Esophagus (tissue), 2 donors: ENCODE results near the gene FOXP1. TPM values are rescaled to one million over a fixed set of nuclear protein-coding genes. Genes with fewer than 3 reads are reported as not detected.

Source experiments
- H3K27ac ChIP-seq, 2 donors: one replicate each; pipeline ENCODE4 v1.5.1; 2013; ENCODE audit warnings: low read depth in 2 of 2, mild to moderate bottlenecking in 2 of 2, inconsistent platforms in 1 of 2, low read length in 1 of 2, moderate library complexity in 1 of 2
- H3K27me3 ChIP-seq, 2 donors: one replicate each; pipeline ENCODE4 v1.6.1; 2013; ENCODE audit warnings: low read length in 2 of 2, control low read depth in 1 of 2, mild to moderate bottlenecking in 1 of 2; ENCODE audit not compliant: insufficient read depth in 2 of 2, control insufficient read depth in 1 of 2
- H3K36me3 ChIP-seq, 2 donors: one replicate each; pipeline ENCODE4 v1.6.1; 2013; ENCODE audit warnings: low read length in 1 of 2; ENCODE audit not compliant: control insufficient read depth in 2 of 2, insufficient read depth in 2 of 2
- H3K4me1 ChIP-seq, 2 donors: one replicate each; pipeline ENCODE4 v1.6.1; 2013; ENCODE audit warnings: low read length in 1 of 2; ENCODE audit not compliant: control insufficient read depth in 2 of 2, insufficient read depth in 2 of 2
- H3K4me3 ChIP-seq, 2 donors: one replicate each; pipeline ENCODE4 v1.5.1; 2013; ENCODE audit warnings: low read length in 2 of 2, mild to moderate bottlenecking in 2 of 2, low read depth in 1 of 2, moderate library complexity in 1 of 2
- H3K9me3 ChIP-seq, 2 donors: one replicate each; pipeline ENCODE4 v1.6.1; 2013; ENCODE audit warnings: mild to moderate bottlenecking in 2 of 2, low read depth in 1 of 2, low read length in 1 of 2, moderate library complexity in 1 of 2; ENCODE audit not compliant: control insufficient read depth in 2 of 2, insufficient read depth in 1 of 2
- WGBS, 2 donors: extraction: QIAGEN DNeasy Blood & Tissue Kit; methylation state at CpG; one replicate each; pipeline ENCODE4 v1.1.7; 2013; 5-methylcytosine and 5-hydroxymethylcytosine counted together
- polyA plus RNA-seq, 2 donors: library from polyadenylated mRNA; stranded (reverse); fragments of 200-250 nt; gene quantifications; one replicate each; pipeline ENCODE4 v1.2.3, GENCODE V29; 2013
- donor health status: healthy with polysubstance abuse.
- donor health status: Bipolar disorder and iron deficiency.

Gene FOXP1
- polyA plus RNA-seq, 2 donors = 10.7 to 20.4 TPM

DNA sequence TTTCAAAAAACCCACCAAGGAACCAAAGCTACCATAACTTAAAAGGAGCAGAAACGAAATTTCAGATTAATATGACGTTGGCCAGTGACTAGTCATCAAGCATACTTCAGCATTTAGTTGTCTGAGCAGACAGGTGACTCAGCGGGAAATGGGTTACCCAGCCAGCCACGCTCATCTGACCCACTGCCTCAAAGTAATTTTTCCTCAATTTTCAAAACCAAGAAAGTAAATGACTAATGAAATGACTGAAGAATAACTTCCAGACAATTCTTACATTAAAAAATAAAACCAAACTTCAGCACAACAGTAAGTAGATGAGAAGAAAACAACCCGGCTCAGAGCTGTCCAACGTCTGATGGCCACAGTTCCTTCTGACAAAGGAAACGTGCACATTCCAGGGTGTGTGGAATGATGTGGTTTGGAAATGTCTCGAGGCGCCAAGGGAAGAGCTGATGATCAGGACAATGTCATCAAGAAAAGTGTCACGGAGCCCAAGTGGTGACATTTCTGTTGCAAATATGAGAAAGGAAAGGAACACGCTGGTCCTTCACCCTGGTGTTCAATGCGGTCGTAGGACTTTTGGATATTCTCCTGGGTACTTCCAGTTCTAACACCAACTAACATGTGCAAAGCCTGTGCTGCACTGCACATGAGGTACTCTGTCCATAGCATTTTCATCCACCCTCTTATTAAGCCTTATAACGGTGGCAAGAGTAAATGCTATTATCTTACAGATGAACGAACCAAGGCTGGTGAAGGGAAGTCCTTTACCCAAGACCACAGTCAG lies 79.1 kb downstream of the FOXP1 start:
- Histone ChIP-seq H3K9me3 (no peaks in the 10 kb centered on the region), H3K27me3 (no peaks in the 10 kb centered on the region), H3K4me3 (no peak overlapping the region), H3K4me1 (no peaks in the 10 kb centered on the region), H3K36me3 (no peaks in the 10 kb centered on the region), H3K27ac (no peak overlapping the region)
- WGBS, 2 donors = 77 to 81% methylated on average over 15 of the region's 15 CpGs

DNA sequence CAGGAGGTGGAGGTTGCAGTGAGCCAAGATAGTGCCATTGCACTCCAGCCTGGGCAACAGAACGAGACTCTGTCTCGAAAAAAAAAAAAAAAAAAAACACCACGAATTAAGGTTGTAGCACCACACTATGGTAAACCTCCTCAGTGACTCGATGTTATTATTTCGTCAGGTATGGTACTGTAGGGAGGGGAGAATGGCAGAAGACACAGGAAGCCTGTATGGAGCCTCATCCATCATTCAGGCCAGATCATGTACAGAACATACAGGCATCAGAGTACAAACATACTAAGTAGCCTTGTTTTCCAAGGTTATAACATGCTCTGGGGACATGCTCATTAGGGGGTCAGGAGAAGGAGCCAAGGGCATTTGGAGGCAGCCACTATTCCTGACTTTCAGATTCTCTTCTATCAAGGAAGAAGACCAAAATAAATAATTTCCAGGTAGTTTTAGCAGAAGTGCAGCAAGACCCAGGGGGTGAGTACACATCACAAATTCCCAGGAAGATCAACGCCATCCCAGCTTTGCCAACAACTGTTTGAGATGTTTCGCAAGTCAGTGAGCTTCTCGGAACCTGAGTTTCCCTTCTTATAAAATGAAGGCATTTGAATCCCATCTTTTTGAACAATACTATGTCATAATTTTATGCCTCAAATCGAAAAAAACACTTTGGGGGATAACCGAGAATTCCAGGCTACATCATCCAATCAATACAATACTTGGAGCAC lies 79.8 kb downstream of the FOXP1 start:
- no peaks in the 10 kb centered on the region for H3K36me3 ChIP-seq
- H3K4me1 ChIP-seq = no peaks in the 10 kb centered on the region
- H3K27me3 ChIP-seq = no peaks in the 10 kb centered on the region
- H3K4me3 ChIP-seq = no peak overlapping the region
- H3K27ac ChIP-seq = no peak overlapping the region
- no peaks in the 10 kb centered on the region for H3K9me3 ChIP-seq
- 84 to 88% methylated on average over 10 of the region's 10 CpGs for WGBS, 2 donors

DNA sequence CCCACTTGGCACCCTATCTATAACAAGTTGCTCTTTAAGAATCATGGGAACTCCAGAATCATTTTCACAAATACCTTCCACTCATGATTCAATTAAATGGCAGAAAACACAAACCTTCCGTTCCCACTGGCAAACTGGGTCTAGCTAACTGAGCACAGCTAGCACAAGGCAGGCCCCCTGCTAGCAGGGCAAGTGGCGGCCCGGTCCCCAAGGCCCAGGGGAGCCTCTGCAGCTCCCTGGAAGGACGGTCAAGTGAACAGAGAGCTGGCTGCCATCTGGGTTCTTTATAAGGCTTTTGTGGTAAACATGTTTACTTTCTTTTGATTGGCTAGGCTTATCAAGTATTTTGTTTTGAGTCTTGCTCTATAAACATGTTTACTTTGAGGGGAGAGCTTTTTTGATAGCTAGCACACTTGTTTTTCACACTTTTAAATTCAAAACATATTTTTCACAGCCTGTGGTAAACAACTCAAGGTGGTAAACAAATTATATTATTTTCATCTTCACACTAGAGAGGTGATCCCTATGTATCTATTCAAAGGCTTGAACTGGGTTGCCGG lies 81.4 kb downstream of the FOXP1 start:
- no peak overlapping the region for H3K4me3 ChIP-seq
- WGBS, 2 donors = 93 to 94% methylated on average over 5 of the region's 5 CpGs
- H3K27ac ChIP-seq = no peak overlapping the region
- no peaks in the 10 kb centered on the region for H3K4me1 ChIP-seq
- H3K27me3 ChIP-seq = no peaks in the 10 kb centered on the region
- H3K9me3 ChIP-seq = no peaks in the 10 kb centered on the region
- H3K36me3 ChIP-seq = no peaks in the 10 kb centered on the region

DNA sequence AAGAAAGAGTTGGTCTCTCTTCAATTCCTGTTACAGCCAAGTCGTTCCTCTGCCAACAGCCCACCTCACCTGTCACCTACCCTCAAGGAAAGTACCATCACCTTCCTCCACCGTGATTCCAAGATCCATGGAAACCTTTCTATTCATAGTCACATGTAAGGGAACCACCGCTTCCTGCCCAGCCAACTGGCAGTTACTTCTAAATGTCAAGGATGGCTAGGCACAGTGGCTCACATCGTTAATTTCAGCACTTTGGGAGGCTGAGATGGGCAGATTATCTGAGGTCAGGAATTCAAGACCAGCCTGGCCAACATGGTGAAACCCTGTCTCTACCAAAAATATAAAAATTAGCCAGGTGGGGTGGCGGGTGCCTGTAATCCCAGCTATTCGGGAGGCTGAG lies 82.8 kb downstream of the FOXP1 start:
- H3K27me3 ChIP-seq = no peaks in the 10 kb centered on the region
- H3K4me3 ChIP-seq = no peak overlapping the region
- H3K4me1 ChIP-seq = peaks cover 0 to 1% of the 10 kb centered on the region in 2 donors
- no peaks in the 10 kb centered on the region for H3K9me3 ChIP-seq
- H3K27ac ChIP-seq = no peak overlapping the region
- whole genome bisulfite sequencing, 2 donors = 94% methylated on average over 6 of the region's 6 CpGs
- H3K36me3 ChIP-seq = no peaks in the 10 kb centered on the region

DNA sequence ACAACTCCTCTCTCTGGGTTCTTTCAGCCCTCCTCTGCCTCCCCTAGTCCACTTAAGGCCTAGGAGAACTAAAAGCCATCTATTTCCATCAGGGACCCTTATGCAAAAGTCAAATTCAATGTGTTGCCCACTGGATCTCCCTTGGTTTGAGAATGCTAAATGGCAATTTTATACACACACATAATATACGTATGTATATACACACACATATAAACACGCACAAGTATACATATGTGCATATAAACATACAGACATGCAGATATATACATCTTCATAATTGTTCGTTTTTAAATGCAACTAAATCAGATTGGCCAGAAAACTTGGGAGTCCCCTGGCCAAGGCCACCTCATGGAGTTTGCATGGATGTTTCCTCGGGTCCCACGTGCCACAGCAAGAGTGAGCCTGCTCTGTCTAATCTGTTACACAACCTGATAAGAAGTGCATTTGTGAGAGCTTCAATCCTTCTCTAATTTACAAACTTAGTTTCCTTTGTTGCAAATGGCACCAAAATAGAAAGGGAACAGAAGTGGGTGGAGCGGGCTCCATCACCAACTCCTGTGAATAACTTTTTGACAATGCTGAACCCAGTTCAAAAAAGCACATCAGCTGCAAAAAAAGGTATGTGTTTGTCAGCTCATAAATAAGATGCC lies 84.2 kb downstream of the FOXP1 start:
- H3K4me1 ChIP-seq = peaks cover 0 to 2% of the 10 kb centered on the region in 2 donors
- no peaks in the 10 kb centered on the region for H3K9me3 ChIP-seq
- H3K36me3 ChIP-seq = no peaks in the 10 kb centered on the region
- H3K27me3 ChIP-seq = no peaks in the 10 kb centered on the region
- WGBS, 2 donors = 86 to 96% methylated on average over 6 of the region's 6 CpGs
- no peak overlapping the region for H3K4me3 ChIP-seq
- H3K27ac ChIP-seq = no peak overlapping the region

DNA sequence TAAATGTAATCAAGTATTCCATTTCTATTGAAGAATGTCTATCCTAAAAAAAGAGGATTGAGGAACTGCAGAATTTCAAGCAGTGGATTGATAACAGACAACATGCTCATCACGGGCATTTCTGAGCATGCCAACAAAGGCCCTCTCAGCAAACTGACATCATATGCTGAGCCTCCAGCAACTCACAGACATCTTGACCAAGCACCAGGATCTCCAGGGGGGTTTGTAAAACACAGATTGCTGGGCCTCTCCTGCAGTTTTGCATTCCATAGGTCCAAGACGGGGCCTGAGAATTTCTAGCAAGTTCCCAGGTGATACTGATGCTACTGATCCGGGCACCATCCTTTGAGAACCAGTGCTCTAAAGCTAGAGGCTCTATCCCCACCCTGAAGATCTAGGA lies 85.0 kb downstream of the FOXP1 start:
- Histone ChIP-seq H3K27ac (no peak overlapping the region), H3K36me3 (no peaks in the 10 kb centered on the region), H3K27me3 (no peaks in the 10 kb centered on the region), H3K4me3 (no peak overlapping the region), H3K9me3 (no peaks in the 10 kb centered on the region), H3K4me1 (peaks cover 0 to 2% of the 10 kb centered on the region in 2 donors)
- 81 to 86% methylated on average over 3 of the region's 3 CpGs for WGBS, 2 donors

DNA sequence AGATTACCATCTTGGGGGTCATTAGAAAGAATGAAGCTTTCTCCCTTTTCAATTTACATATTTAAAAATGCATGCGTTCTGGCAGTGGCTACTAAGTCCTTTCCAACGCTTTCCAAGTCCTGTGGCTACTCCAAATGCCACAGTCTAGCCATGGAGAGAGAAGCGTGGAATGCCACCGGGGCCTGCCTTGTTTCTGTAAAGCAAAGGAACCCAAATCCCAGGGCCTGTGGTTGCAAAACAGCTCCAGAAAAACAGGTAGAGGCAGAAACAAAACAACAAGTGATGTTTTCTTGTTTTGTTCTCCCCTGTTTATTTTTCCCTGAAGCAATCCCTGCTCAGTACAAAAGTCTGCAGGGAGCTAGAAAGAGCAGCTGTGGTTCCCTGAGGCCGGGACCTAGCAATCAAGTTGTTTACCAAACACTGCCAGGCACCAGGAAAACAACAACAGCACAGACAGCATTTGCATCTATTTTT lies 85.5 kb downstream of the FOXP1 start:
- Histone ChIP-seq H3K9me3 (no peaks in the 10 kb centered on the region), H3K4me1 (peaks cover 0 to 2% of the 10 kb centered on the region in 2 donors), H3K36me3 (no peaks in the 10 kb centered on the region), H3K4me3 (no peak overlapping the region), H3K27ac (no peak overlapping the region), H3K27me3 (no peaks in the 10 kb centered on the region)
- WGBS, 2 donors = 85% methylated on average over 5 of the region's 5 CpGs

DNA sequence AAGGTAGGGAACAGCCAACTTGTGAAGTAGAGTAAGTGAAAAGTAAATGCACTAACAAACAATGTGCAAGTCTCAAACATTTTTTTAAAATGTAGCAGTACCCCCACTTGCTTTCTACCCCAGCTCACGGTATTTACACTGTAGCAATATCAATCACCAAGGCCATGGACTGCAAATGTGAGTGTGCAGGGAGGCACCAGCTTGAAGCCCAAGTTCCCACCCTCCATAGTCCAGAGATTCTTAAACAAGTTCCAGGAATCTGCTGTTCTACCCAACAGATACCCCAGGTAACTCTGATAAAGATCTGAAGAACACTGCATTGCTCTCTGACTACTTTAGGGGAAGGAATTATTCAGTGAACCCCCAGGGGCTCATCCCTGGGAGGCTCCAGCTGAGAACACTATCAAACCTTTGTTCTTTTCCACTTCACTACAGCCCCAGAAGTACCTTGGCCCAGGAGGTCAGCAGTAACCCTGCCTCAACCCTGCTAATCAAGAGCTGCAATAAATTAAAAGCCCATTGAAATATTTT lies 86.1 kb downstream of the FOXP1 start:
- Histone ChIP-seq H3K27ac (no peak overlapping the region), H3K4me3 (no peak overlapping the region), H3K27me3 (no peaks in the 10 kb centered on the region), H3K9me3 (no peaks in the 10 kb centered on the region), H3K36me3 (no peaks in the 10 kb centered on the region), H3K4me1 (peaks cover 0 to 2% of the 10 kb centered on the region in 2 donors)
- 78 to 91% methylated on average over 1 of the region's 1 CpG for WGBS, 2 donors

DNA sequence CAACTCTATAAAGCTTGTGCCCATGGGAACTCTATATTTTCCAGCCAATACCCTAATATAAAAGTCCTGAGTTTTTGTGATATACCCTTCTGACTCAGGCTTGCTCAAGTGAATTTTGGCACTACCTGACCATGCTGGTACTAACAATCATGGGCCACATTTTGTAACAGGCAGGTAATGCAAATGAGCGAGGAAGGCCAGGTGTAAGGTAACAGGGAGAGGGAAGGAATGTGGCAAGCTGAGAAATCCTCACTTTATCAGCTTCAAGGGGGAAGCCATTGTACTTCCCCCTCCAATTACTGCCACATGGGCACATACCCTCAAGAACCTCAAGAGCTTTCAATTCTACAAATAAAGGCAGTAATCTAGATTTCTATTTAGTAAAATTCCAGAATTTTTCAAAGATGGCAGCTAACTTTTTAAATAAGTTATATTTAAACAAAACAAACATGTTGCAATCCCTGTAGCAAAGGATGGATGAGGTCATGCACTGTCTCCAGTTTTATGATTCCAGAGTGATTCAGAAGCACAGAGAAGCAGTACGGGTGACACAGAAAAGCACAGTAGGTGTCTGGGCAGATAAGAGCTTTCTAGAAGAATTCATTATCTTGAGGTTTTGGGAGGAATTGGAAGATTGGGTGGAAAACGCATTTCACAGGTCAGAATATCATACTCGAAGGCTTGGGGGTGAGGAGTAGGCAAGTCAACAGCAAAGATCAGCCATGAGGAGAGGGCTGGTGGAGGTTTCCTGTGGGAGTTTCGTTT lies 87.6 kb downstream of the FOXP1 start:
- WGBS, 2 donors = 78% methylated on average over 5 of the region's 5 CpGs
- Histone ChIP-seq H3K4me3 (no peak overlapping the region), H3K36me3 (no peaks in the 10 kb centered on the region), H3K27ac (no peak overlapping the region), H3K4me1 (peaks cover 0 to 2% of the 10 kb centered on the region in 2 donors), H3K27me3 (no peaks in the 10 kb centered on the region), H3K9me3 (peaks cover 2% of the 10 kb centered on the region in 2 donors)
